HCT116 (cell line): ENCODE data around the gene PCDH9. TPM values are rescaled to one million over a fixed set of nuclear protein-coding genes. Genes with fewer than 3 reads are reported as not detected.

Experiments used
- ATAC-seq: fragments of 200-7000 bp; cut with Tn5 transposase; 2 replicates; pipeline ENCODE4 v1.9.1; 2020; ENCODE audit warnings: mild to moderate bottlenecking, moderate library complexity
- BruUV-seq: library from RNA; stranded (reverse); fragments of 400-500 nt; replicated peaks from 2 replicates; lab custom pipeline; 2021; lab: Mats Ljungman, UMichigan
- CTCF ChIA-PET: fragments of 300-600 bp; sonication (Branson Sonifier 250); formaldehyde crosslinking; loops from one replicate; lab custom pipeline; 2021; ENCODE audit warnings: antibody characterized with exemption; lab: Charles Lee
- POLR2A ChIA-PET: fragments of 300-600, 350-600 bp; sonication (Branson Sonifier 250); formaldehyde crosslinking; loops from one replicate; lab custom pipeline; 2021; ENCODE audit warnings: antibody characterized with exemption; lab: Charles Lee
- RAD21 ChIA-PET, 2 experiments: fragments of 300-600 bp; sonication (Branson Sonifier 250); formaldehyde crosslinking; loops; one replicate each; lab custom pipeline; 2023; ENCODE audit warnings: low total read pairs in 2 of 2; ENCODE audit not compliant: uncharacterized antibody in 2 of 2, unreplicated experiment in 2 of 2, low non-redundant PET in 1 of 2; lab: Charles Lee
- DNase-seq: peaks from one replicate; pipeline ENCODE4 v3.0.0-alpha.2; 2010; ENCODE audit warnings: low read depth, low spot score
- H2AFZ ChIP-seq: fragments of 200-600 bp; shearing (Covaris generic), sonication (generic); 2 replicates; pipeline ENCODE4 v1.6.1; 2017; ENCODE audit warnings: low read depth, mixed run types, mixed read lengths, antibody characterized with exemption, low read length; ENCODE audit not compliant: poor library complexity, severe bottlenecking
- H3K27ac ChIP-seq: 2 replicates; pipeline ENCODE4 v1.5.1; 2012; ENCODE audit warnings: low read depth, low read length
- H3K27me3 ChIP-seq: fragments of 200-600 bp; sonication (generic); 2 replicates; pipeline ENCODE4 v1.6.1; 2016; ENCODE audit warnings: mixed run types, low read length, mixed read lengths; ENCODE audit not compliant: insufficient read depth
- H3K36me3 ChIP-seq, 2 experiments: fragments of 200-500 bp in 1 of 2; fragments of 200-600 bp in 1 of 2; sonication (Bioruptor generic) in 1 of 2; sonication (generic) in 1 of 2; 2 replicates each; pipeline versions ENCODE4 v1.5.1 to v1.6.1; 2014 to 2016; ENCODE audit warnings: low read length in 2 of 2, inconsistent platforms in 1 of 2, mixed read lengths in 1 of 2, mixed run types in 1 of 2; ENCODE audit not compliant: insufficient read depth in 2 of 2, control insufficient read depth in 1 of 2
- H3K4me1 ChIP-seq, 2 experiments: fragments of 200-600 bp in 1 of 2; sonication (generic) in 1 of 2; 2 replicates each; pipeline versions ENCODE4 v1.5.1 to v1.6.1; 2012 to 2017; ENCODE audit warnings: low read length in 2 of 2, inconsistent platforms in 1 of 2, mild to moderate bottlenecking in 1 of 2, mixed read lengths in 1 of 2, mixed run types in 1 of 2, moderate library complexity in 1 of 2; ENCODE audit not compliant: insufficient read depth in 2 of 2, control insufficient read depth in 1 of 2
- H3K4me2 ChIP-seq: fragments of 200-600 bp; sonication (generic); 2 replicates; pipeline ENCODE4 v1.6.1; 2017; ENCODE audit warnings: mixed run types, low read length, mixed read lengths
- H3K4me3 ChIP-seq, 2 experiments: fragments of 200-600 bp in 1 of 2; sonication (generic) in 1 of 2; replicated peaks in 1 of 2; 2 replicates each; pipeline ENCODE4 v1.5.1; 2011 to 2016; ENCODE audit warnings: low read length in 2 of 2, control low read depth in 1 of 2, low read depth in 1 of 2, mild to moderate bottlenecking in 1 of 2, mixed read lengths in 1 of 2, mixed run types in 1 of 2
- H3K79me2 ChIP-seq: fragments of 200-600 bp; sonication (generic); 2 replicates; pipeline ENCODE4 v1.6.1; 2017; ENCODE audit warnings: mild to moderate bottlenecking, mixed run types, low read length, moderate library complexity, mixed read lengths; ENCODE audit not compliant: insufficient read depth
- H3K9ac ChIP-seq: fragments of 200-600 bp; sonication (generic); 2 replicates; pipeline ENCODE4 v1.6.1; 2016; ENCODE audit warnings: low read length, mixed read lengths
- H3K9me2 ChIP-seq: fragments of 200-600 bp; sonication (generic), shearing (Covaris generic); 2 replicates; pipeline ENCODE4 v1.6.1; 2017; ENCODE audit warnings: mixed run types, mild to moderate bottlenecking, moderate library complexity; ENCODE audit not compliant: insufficient read depth
- H3K9me3 ChIP-seq, 2 experiments: fragments of 200-500 bp in 1 of 2; fragments of 200-600 bp in 1 of 2; sonication (Bioruptor generic) in 1 of 2; sonication (generic) in 1 of 2; 2 replicates each; pipeline ENCODE4 v1.6.1; 2014 to 2017; ENCODE audit warnings: low read length in 2 of 2, mixed read lengths in 2 of 2, inconsistent platforms in 1 of 2, low read depth in 1 of 2, mild to moderate bottlenecking in 1 of 2, mixed run types in 1 of 2, moderate library complexity in 1 of 2; ENCODE audit not compliant: control insufficient read depth in 1 of 2, insufficient read depth in 1 of 2
- H4K20me1 ChIP-seq: fragments of 200-600 bp; sonication (generic), shearing (Covaris generic); 2 replicates; pipeline ENCODE4 v1.6.1; 2017; ENCODE audit warnings: mixed run types, mild to moderate bottlenecking, moderate library complexity; ENCODE audit not compliant: insufficient read depth
- CEBPB ChIP-seq: IDR thresholded peaks from 2 replicates; pipeline ENCODE4 v1.6.1; 2012; ENCODE audit warnings: low read depth
- ELF1 ChIP-seq: IDR thresholded peaks from 2 replicates; pipeline ENCODE4 v1.6.1; 2012; ENCODE audit warnings: low read depth, borderline replicate concordance
- FOSL1 ChIP-seq: IDR thresholded peaks from 2 replicates; pipeline ENCODE4 v1.6.1; 2012; ENCODE audit warnings: low read depth
- RAD21 ChIP-seq: IDR thresholded peaks from 2 replicates; pipeline ENCODE4 v1.6.1; 2012; ENCODE audit warnings: low read depth, mild to moderate bottlenecking
- SIN3A ChIP-seq: IDR thresholded peaks from 2 replicates; pipeline ENCODE4 v1.6.1; 2012; ENCODE audit warnings: low read depth
- TCF7L2 ChIP-seq: IDR thresholded peaks from 2 replicates; pipeline ENCODE4 v1.7.0; 2011; ENCODE audit warnings: borderline replicate concordance, inconsistent platforms; ENCODE audit not compliant: insufficient read depth, insufficient read length; ENCODE audit errors: extremely low read depth
- intact Hi-C: fragments of 100-400 bp; cut with micrococcal nuclease; formaldehyde crosslinking; loops from 2 replicates; pipeline ENCODE4 v1.10.0; 2022
- total RNA-seq: library from RNA; stranded (reverse); gene quantifications from one replicate; pipeline ENCODE4 v1.2.1, GENCODE V29; 2021; ENCODE audit not compliant: unreplicated experiment

Gene PCDH9
- total RNA-seq, 1 experiment from 2014 or later, result 0.02 TPM

GRCh38 chr13:66693656-66694055, 536.5 kb downstream of the PCDH9 start (continued):
- TF ChIP-seq CEBPB, result no peak
- TF ChIP-seq FOSL1, result no peak
- no peak for TF ChIP-seq ELF1

- no peaks in the 10 kb centered on the region for H3K9me3 ChIP-seq
- H3K9ac ChIP-seq, result no peak overlapping the region
- no peak for TF ChIP-seq CEBPB
- TF ChIP-seq TCF7L2, result no peak
- no peak overlapping the region for H3K27ac ChIP-seq
- H3K9me2 ChIP-seq, result no peaks in the 10 kb centered on the region
- DNase-seq, result no peak
- no peaks in the 10 kb centered on the region for H3K27me3 ChIP-seq
- H2AFZ ChIP-seq, result no peak overlapping the region
- BruUV-seq, result no TSS peak
- RAD21 ChIA-PET, result no interaction called here
- no peaks in the 10 kb centered on the region for H3K79me2 ChIP-seq
- no peak overlapping the region for H3K4me3 ChIP-seq
- no peaks in the 10 kb centered on the region for H3K36me3 ChIP-seq
- POLR2A ChIA-PET, result no interaction called here
- no peak for ATAC-seq
- CTCF ChIA-PET, result no interaction called here
- H3K4me1 ChIP-seq, result no peaks in the 10 kb centered on the region
- no peak overlapping the region for H3K4me2 ChIP-seq
- intact Hi-C loops, result no loop called here
- no peaks in the 10 kb centered on the region for H4K20me1 ChIP-seq
Measured at GRCh38 chr13:66691149-66691548, 539.0 kb downstream of the PCDH9 start.

GRCh38 chr13:66689628-66690027, 540.5 kb downstream of the PCDH9 start:
- no peak overlapping the region for H3K27ac ChIP-seq
- H3K9me3 ChIP-seq, result peaks cover 3 to 4% of the 10 kb centered on the region in 2 experiments; a peak in 1 of 4 replicates
- DNase-seq (no peak), ATAC-seq (no peak)
- RAD21 ChIA-PET, result interaction anchor here in 1 of 2 experiments (1.0 kb wide), 1 partner anchor 534 kb away, joined by 3 read pairs; no protein-coding TSS in a partner anchor
- no peak overlapping the region for H3K4me2 ChIP-seq
- no TSS peak for BruUV-seq
- H3K4me3 ChIP-seq, result no peak overlapping the region
- H3K9me2 ChIP-seq, result no peaks in the 10 kb centered on the region
- no peak overlapping the region for H3K9ac ChIP-seq
- H3K27me3 ChIP-seq, result no peaks in the 10 kb centered on the region
- no peaks in the 10 kb centered on the region for H4K20me1 ChIP-seq
- CTCF ChIA-PET, result interaction anchor here (1.2 kb wide), 1 partner anchor 535 kb away, joined by 5 read pairs; no protein-coding TSS in a partner anchor
- intact Hi-C loops, result loop anchor here (5.0 kb wide), 2 partner anchors 297 to 533 kb away; no protein-coding TSS in a partner anchor
- POLR2A ChIA-PET, result no interaction called here
- no peaks in the 10 kb centered on the region for H3K4me1 ChIP-seq
- H3K36me3 ChIP-seq, result no peaks in the 10 kb centered on the region
- H2AFZ ChIP-seq, result no peak overlapping the region
- TF ChIP-seq SIN3A (no peak), RAD21 (peak; percentile 39; the same call in 1 of the 2 replicates)
- H3K79me2 ChIP-seq, result no peaks in the 10 kb centered on the region
